Stimulated activated CD8-positive, alpha-beta memory T cell treated with anti-CD3 and anti-CD28 coated beads, Interleukin-12 subunit alpha, Interleukin-12 subunit beta, amount 100 ng/mL, for 24 hours (primary cell): ENCODE results near the gene GSE1.

Experiments
- DNase-seq: peaks from one replicate; pipeline ENCODE4 v3.0.0-alpha.2; 2020; ENCODE audit errors: extremely low read depth

Gene GSE1

DNA sequence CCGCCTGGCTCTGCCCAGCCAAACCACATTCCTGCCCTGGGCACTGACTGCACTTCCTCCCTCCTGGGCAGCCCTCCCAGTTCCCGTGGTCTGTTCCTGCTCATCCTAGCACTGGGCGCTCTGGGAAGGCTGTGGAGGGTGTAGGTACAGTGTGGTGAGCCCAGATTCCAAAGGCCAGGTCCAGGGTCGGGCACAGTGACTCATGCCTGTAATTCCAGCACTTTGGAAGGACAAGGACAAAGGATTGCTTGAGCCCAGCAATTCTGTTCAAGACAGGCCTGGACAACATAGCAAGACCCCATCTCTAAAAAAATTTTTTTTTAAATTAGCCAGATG lies 107.1 kb downstream of the GSE1 start:
- no peak for DNase-seq

DNA sequence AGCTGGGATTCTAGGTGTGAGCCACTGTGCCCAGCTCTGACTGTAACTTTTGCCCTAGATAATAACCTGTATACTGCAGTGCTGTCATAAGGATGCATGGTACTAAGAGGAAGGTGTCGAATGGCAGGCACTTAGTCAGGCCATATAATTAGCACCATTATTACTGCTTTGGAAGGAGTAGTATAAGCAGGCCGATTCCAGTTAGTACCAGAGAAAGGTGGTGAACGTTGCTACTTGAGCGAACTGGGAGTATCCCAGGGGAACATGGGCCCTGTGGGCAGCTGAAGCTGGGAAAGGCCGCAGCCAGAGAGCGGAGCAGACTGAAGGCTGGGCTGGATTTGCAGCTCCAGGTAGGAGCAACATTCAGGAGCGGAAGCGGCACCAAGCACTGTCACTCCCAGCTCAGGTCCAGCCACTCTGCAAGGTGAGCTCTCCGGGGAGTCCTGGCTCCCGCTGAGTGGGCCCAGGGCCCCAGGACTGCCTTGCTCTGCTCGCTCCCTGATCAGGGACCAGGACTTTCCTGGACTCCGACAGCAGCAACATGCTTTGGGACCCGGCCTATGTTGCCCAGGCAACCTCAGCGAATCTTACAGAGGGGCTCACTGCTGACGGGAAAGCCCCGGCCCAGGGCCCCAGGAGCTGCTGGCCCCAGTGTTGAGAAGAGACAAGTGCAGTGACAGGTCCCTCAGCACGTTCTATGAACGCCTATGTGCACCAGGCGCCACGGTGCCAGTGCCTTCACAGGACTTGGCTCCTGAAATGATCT lies 109.2 kb downstream of the GSE1 start:
- DNase-seq, result no peak

DNA sequence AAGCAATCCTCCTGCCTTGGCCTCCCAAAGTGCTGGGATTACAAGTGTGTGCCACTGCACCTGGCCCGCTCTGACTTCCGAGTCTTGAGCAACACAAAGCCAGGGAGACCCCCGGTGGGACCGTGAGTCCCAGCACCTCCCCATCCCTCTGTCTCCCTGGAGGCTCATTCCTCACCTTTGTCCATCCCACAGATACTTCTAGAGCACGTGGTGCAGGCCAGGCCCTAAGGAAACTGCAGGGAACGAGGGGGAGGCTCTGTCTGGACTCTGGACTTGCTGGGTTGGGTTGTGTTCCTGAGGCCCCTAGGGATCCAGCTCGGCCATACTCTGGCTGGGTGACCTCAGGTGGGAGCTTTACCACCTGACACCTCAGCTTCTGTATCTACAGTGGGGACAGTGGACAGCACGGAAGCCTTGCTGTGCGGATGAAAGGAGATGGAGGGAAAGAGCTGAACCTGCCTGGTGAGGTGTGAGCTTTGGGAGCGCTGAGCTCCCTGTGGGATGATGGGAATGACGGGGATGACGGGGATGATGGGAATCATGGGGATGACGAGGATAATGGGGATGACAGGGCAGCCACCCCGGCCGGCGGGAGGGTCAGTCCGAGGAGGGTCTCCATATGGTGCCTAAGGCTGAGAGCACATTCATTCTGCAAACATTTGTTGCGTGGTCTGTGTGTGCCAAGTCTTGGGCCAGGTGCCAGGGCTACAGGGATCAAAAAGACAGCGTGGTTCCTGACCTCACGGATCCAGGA lies 111.2 kb downstream of the GSE1 start:
- DNase-seq, result no peak

DNA sequence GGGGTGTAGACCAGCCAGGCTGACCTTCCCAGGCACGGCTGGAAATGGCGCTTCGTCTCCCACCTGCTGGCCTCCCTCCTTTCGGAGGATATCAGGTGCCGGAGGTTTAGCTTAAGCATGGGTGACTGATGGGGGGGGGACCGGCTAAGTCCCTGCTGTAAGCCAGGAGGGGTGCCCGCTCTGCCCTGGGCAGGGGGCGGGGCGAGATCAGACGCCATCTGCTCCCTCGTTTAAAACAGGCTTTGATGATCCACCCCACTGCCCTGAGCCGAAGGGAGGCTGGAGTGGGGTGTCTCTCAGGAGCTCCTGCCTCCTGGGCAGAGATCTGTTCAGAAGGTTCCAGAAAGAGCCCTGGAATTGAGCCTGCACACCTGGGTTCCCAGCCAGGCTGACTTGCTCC lies 111.8 kb downstream of the GSE1 start:
- DNase-seq, result no peak
